Muscle of back (tissue), 13 donors: ENCODE results near the gene TAS2R10. TPM values are rescaled to one million over a fixed set of nuclear protein-coding genes. Genes with fewer than 3 reads are reported as not detected.
"Not testable (repeated sequence)": the region's sequence is repeated elsewhere in the genome, so short reads cannot be mapped to it uniquely, and the experiment has no call there.

Experiments
- DNase-seq, 3 donors: peaks; one replicate each; pipeline versions ENCODE4 v3.0.0 to v3.0.0-alpha.2; 2013
- long read RNA-seq, 9 donors: transcript quantifications; one replicate each; lab custom pipeline, GENCODE V29; 2026
- polyA plus RNA-seq, 10 donors: library from polyadenylated mRNA; unstranded; fragments of 120-200 nt; gene quantifications; one replicate each; pipeline ENCODE4 v1.2.1, GENCODE V29; 2013; ENCODE audit not compliant: insufficient read length in 10 of 10

The TAS2R10 gene
- 1 to 10 TPM in 5 of 10 donors, under 1 TPM in 5; 0.30 to 1.5 (median 0.99) TPM for polyA plus RNA-seq
- long read RNA-seq, donor 1, result 0 reads
- long read RNA-seq, donor 2, partial matches to known transcripts, result 0 of 1 reads
- long read RNA-seq, donor 2, other reads (novel, unspliced or antisense), result 0 of 1 reads
- long read RNA-seq, donor 3, result 0 reads
- long read RNA-seq, donor 4, result 0 reads
- long read RNA-seq, donor 5, partial matches to known transcripts, result 0 of 1 reads
- long read RNA-seq, donor 5, other reads (novel, unspliced or antisense), result 0 of 1 reads
- long read RNA-seq, donor 6, result 0 reads
- long read RNA-seq, donor 7, result 0 reads
- long read RNA-seq, donor 8, result 0 reads
- long read RNA-seq, donor 9, result 0 reads

DNA sequence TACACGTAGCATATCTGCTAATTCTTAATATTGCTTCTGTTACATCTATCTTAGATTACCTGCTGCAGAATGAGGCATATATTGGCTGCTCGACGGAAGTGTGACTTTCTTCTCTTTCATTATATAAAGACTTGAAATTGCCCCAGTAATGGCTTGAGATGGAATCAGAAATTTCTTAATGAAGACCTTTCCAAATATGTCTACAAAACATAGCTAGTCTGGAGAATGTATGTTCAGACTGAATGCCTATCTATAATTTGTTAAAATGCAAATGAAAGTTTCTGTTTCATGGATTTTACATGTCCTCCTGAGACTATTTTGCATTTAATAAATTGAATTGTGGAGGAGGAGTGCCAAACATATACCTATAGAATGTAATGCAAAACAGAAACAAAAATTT is at the start of gene TAS2R10:
TAS2R10 (minus strand) TSS at position 101 of the 400 bp plus-strand sequence; CDS start at position 12, 89 bp downstream.
- no peak for DNase-seq

- no peak for DNase-seq
Observed at GRCh38 chr12:10873378-10873777, 47.2 kb upstream of the TAS2R10 start.

DNA sequence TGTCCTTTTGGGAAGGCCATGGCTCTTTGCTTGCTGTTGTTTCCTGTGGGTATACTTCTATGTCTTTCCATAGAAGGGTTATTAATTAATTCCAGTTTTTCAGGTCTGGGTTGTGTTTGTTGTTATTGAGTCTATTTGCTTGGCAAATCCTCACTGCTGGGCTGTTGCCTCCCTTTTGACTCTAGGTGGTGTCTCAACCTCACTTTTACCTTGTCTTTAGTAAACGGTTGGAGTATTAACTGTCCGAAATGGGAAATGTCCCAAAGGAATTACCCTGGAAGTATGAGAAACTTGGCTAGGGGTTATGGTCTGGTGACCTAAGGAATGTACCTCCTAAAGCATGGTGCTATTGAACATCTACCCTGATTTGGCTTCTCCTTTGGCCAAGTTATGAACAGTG is 41.2 kb upstream of the TAS2R10 start:
- no peak for DNase-seq

- no peak for DNase-seq
Observed at GRCh38 chr12:10863512-10864218, 37.5 kb upstream of the TAS2R10 start.

GRCh38 chr12:10861366-10861765 is 35.2 kb upstream of the TAS2R10 start:
- DNase-seq, result no peak

DNA sequence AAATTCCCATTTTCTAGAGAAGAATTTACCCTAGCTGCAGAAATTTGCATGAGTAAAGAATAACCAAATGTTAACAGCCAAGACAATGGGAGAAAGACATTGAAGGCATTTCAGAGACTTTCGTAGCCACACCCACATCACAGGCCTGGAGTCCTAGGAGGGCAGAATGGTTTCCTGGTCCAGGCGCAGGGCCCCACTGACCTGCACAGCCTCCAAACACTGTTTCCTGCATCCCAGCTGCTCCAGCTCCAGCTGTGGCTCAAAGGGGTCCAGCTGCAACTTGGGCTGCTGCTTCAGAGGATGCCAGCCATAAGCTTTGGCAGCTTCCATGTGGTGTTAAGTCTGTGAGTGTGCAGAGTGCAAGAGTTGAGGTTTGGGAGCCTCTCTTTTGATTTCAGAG is 29.6 kb upstream of the TAS2R10 start:
- no peak for DNase-seq

- DNase-seq, result no peak
Observed at GRCh38 chr12:10853776-10854175, 27.6 kb upstream of the TAS2R10 start.

GRCh38 chr12:10851243-10851858 is 25.2 kb upstream of the TAS2R10 start:
- DNase-seq, result no peak

DNA sequence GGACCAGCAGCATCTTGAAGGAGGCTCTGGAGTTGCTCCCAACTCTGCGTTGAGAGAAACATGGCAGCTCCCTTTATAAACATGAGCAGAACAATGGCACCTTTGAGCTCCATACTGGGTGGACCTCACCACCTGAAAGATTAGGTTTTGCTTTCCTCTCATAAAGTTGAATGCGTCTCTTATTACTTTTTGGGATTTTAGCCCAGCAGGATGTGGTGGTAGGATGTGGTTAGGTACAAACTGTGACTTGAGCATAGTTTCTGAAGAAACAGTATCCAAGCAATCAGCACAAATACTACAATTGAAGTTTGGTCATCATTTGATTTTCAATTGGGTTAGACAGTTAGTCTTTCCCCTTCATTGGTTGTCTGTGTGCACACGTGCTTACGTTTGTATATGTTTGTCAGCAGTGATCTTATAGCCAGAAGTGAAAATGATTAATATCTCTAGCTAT is 23.3 kb upstream of the TAS2R10 start, which contains the start of gene PRR4:
PRR4 (minus strand) TSS at position 51 of the 454 bp plus-strand sequence; CDS start at position 13, 38 bp downstream.
- DNase-seq, result no peak

DNA sequence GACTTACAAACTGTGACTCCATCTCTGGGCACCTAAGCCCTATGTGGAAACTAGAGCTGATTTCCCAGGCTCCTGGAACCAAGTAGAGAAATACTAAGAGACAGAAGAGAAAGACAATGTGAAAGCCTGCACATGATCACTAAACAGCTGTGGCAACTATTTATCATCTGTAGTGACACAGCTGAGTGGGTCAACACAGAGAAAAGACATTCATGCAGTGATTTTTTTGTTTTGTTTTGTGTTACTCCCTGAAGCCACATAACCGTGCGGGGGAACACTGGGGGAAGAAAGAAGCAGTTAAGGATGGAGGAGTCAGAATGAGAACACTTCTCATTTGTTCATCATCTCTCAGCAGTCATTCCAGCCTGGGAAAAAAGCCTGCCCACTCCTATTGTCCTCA is 21.6 kb upstream of the TAS2R10 start:
- DNase-seq, result peak in 1 of 3 donors; percentile 5

GRCh38 chr12:10842862-10843261 is 16.7 kb upstream of the TAS2R10 start:
- DNase-seq, result no peak

- no peak for DNase-seq
Observed at GRCh38 chr12:10838461-10838860, 12.3 kb upstream of the TAS2R10 start.

- no peak for DNase-seq
Observed at GRCh38 chr12:10829994-10830393, 3.8 kb upstream of the TAS2R10 start.

- DNase-seq, result no peak
Observed at GRCh38 chr12:10824957-10825356, 1.2 kb downstream of the TAS2R10 start.

GRCh38 chr12:10811883-10812536 is 14.1 kb downstream of the TAS2R10 start:
- DNase-seq, result no peak

DNA sequence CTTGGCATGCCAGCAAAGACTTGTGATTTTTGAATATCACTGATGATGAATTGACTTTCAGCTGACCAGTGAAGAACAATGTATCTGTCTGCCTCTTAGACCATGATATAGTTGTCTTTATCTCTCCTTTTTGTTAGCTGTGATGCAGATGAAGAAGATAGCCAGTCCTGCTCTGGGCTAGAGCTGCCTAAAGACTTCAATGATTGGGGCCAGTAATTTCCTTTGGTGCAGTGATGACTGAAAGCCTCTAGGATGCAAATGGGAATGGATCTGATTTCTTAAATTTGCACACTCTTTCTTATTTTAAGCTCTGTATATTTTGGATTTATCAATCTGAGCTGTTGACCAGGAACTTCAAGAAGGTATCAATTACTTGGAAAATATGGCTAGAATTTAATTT is 16.1 kb downstream of the TAS2R10 start, which contains the start of gene TAS2R9:
TAS2R9 (minus strand) TSS at position 101 of the 400 bp plus-strand sequence; CDS start at position 8, 93 bp downstream.
- no peak for DNase-seq

- no peak for DNase-seq
Observed at GRCh38 chr12:10807186-10807585, 19.0 kb downstream of the TAS2R10 start, which contains the start of gene TAS2R8. Gene TAS2R8 (minus strand): TSS chr12:10807286. CDS start chr12:10806980, 306 bp downstream.

DNA sequence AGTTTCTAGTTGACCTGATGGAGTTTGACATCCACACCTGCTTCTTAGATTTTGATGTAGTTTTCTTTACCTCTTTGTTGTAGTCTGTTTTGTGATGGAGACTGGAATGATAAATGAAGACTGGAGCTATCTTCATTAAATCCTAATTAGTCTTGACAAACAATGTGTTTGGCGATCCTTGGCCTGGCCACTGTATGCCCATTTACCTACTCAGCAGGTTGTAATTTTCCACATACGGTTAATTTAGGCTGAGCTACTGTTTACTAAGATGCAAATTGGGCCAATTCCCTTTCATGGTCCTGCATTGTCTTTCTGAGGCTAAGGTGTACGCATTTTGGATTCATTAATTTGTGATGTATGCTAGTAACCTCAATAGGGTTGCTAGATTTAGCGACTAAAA is 23.6 kb downstream of the TAS2R10 start, which contains the start of gene TAS2R7:
TAS2R7 (minus strand) TSS at position 41 of the 400 bp plus-strand sequence. CDS start 57 bp downstream, outside the sequence.
- no peak for DNase-seq

DNA sequence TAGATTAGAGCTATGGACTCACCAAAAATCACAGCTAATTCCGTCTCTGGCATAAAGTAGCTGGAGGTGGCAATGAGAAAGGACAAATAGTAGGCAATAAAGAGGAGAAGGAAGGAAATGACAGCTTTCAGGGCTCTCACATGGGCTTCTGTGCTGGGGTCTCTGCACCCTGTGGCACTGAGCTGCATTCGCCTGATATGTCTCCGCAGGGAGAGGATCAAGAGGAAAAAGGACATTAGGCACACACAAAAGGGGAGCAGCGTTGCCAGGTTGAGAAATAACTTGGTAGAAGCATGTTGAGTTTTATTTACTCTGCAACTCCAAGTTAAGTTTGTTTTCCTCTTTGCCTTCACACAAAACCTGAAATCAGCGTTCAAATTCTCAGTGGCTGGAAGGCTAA is 24.4 kb downstream of the TAS2R10 start:
- DNase-seq, result no peak

DNA sequence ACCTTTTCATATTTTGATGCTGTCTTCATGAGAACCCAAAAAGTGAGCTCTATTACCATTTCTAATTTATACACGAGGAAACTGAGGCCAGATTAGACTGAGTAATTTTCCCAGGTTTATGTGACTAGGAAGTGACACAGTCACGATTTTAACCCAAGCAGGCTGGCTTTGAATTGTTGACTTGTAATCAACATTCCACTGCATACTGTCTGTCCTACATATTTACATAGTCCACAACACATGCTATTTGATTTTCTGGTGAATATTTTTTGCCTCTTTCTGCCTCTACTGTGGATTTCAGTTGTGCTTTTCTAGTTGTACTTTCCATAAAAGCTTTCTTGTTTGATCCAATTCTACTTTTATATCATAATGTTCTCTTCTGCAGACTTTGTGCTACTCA is 31.9 kb downstream of the TAS2R10 start:
- no peak for DNase-seq

GRCh38 chr12:10791769-10792168 is 34.4 kb downstream of the TAS2R10 start:
- not testable (repeated sequence) for DNase-seq

DNA sequence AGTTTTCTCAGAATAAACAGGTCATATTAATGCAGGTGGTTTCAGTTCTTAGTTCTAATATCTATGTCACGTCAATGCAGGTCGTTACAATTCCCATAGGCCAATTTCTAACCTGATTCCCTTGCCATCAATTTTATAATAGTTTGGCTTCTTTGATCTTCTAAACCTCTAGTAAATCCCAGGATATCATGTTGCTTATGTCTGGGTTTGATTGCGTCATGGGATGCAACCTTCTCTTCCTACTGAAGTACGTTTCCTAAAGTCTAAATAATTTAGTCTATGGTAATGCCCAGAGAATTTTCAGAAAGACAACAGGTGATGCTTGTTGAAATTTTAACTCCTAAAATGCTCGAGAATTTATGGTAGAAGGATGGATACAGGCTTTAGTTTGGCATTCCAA is 42.9 kb downstream of the TAS2R10 start:
- no peak for DNase-seq
